ENCODE data around the gene TSHZ3.

The TSHZ3 gene

DNA sequence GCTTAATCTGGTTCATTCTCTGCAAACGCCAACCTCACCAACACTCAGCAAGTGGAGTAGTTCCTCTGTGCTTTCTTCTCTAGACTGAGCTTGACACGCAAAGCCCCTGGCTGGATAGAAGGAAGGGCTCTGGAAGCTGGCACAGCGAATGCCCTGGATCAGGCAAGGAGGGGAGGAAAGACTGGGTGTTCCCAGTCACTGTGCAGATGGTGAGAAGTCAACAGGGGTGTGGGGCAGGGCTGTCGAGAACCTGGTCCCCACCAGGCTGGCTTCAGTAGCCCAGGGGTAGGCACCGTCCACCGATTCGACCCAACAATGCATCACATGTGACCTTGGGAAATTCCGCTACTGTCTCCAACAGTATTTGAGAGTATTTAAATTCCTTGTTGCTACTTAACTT, 65.5 kb downstream of the TSHZ3 start:
- no peaks in the 10 kb centered on the region for H3K36me3 ChIP-seq (replicated peaks; ENCODE audit: low read depth, low read length)
- no peak overlapping the region for H2AFZ ChIP-seq (ENCODE audit: low read depth, low read length)
- H3K4me2 ChIP-seq (ENCODE audit: low read length) = no peak overlapping the region
- H3K9ac ChIP-seq (ENCODE audit: low read length) = no peak overlapping the region
- H3K9me3 ChIP-seq (ENCODE audit: insufficient read depth, low read length) = no peaks in the 10 kb centered on the region
- no peaks in the 10 kb centered on the region for H3K27me3 ChIP-seq (ENCODE audit: low read depth, low read length)
- no peak overlapping the region for H3K4me3 ChIP-seq (ENCODE audit: low read length)
- no peaks in the 10 kb centered on the region for H4K20me1 ChIP-seq (ENCODE audit: insufficient read depth, low read length)
- H3K27ac ChIP-seq (ENCODE audit: low read length) = no peak overlapping the region
- no peaks in the 10 kb centered on the region for H3K79me2 ChIP-seq (ENCODE audit: low read length)
- no peaks in the 10 kb centered on the region for H3K4me1 ChIP-seq (ENCODE audit: low read length)
- TF ChIP-seq, protein P1, sequence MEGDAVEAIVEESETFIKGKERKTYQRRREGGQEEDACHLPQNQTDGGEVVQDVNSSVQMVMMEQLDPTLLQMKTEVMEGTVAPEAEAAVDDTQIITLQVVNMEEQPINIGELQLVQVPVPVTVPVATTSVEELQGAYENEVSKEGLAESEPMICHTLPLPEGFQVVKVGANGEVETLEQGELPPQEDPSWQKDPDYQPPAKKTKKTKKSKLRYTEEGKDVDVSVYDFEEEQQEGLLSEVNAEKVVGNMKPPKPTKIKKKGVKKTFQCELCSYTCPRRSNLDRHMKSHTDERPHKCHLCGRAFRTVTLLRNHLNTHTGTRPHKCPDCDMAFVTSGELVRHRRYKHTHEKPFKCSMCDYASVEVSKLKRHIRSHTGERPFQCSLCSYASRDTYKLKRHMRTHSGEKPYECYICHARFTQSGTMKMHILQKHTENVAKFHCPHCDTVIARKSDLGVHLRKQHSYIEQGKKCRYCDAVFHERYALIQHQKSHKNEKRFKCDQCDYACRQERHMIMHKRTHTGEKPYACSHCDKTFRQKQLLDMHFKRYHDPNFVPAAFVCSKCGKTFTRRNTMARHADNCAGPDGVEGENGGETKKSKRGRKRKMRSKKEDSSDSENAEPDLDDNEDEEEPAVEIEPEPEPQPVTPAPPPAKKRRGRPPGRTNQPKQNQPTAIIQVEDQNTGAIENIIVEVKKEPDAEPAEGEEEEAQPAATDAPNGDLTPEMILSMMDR (IDR thresholded peaks at IDR 0.05; ENCODE audit: low read depth, low read length) = no peak

DNA sequence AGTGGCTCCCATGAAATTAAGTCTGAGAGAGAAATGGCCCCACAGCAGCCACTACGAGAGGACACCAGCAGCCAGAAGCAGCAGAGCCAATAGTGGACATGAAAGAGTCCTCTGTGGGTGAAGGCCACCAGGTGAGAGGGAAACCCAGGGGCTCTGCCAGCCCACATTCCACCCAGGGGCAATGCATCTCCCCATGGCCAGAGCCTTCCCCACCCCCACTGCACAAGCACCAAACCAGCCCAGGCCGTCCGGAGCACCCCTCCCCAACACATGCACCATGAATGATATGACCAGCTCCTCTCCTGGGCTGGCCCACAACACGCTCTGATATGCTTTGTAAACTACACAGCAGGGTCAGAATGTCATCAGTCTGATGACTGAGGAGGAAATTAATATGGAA, 66.9 kb downstream of the TSHZ3 start:
- TF ChIP-seq, protein P1 (IDR thresholded peaks at IDR 0.05; ENCODE audit: low read depth, low read length) = no peak
- no peak for TF ChIP-seq EZH2phosphoT487 (IDR thresholded peaks at IDR 0.05; ENCODE audit: low read depth)
- H3K9me3 ChIP-seq (ENCODE audit: insufficient read depth, low read length) = no peaks in the 10 kb centered on the region
- no peak overlapping the region for H3K9ac ChIP-seq (ENCODE audit: low read length)
- H2AFZ ChIP-seq (ENCODE audit: low read depth, low read length) = no peak overlapping the region
- no peaks in the 10 kb centered on the region for H3K4me1 ChIP-seq (ENCODE audit: low read length)
- H3K79me2 ChIP-seq (ENCODE audit: low read length) = no peaks in the 10 kb centered on the region
- H3K4me2 ChIP-seq (ENCODE audit: low read length) = no peak overlapping the region
- H3K27ac ChIP-seq (ENCODE audit: low read length) = no peak overlapping the region
- no peak overlapping the region for H3K4me3 ChIP-seq (ENCODE audit: low read length)
- H3K27me3 ChIP-seq (ENCODE audit: low read depth, low read length) = no peaks in the 10 kb centered on the region
- no peaks in the 10 kb centered on the region for H3K36me3 ChIP-seq (replicated peaks; ENCODE audit: low read depth, low read length)
- H4K20me1 ChIP-seq (ENCODE audit: insufficient read depth, low read length) = no peaks in the 10 kb centered on the region

DNA sequence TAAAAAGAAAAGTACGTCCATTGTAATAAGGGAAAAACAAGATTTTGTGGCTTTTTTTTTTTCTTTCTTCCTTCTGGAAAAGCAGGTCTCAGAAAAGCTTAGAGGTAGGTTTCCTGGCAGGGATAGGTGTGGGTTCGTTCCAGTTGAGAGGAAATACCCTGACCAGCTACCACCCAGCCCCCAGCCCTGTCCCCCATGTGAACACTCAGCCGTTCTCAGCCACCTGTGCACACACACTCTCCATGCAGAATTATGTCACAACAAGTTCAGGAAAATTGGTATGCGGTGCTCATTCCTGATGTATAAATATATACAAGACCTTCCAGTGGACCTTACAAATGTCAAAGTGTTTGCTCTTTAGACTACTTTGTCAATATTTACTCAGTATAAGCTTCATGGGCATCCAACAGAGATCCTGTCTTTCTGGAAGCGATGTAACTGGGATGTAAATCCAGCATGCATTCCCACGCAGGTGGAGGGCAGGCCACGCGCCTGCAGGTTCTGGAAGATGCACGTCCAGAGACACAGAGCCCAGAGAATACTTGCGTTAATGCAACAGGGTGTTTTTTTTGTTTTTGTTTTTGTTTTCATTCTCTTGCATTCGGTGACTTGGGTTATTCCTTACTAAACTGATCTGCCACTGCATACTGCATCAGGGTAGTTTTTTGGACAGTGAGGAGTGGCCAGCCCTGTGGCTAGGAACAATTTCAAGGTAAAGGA, 68.8 kb downstream of the TSHZ3 start:
- Histone ChIP-seq H3K9ac (ENCODE audit: low read length) (no peak overlapping the region), H3K27me3 (ENCODE audit: low read depth, low read length) (no peaks in the 10 kb centered on the region), H3K79me2 (ENCODE audit: low read length) (no peaks in the 10 kb centered on the region), H3K27ac (ENCODE audit: low read length) (no peak overlapping the region), H2AFZ (ENCODE audit: low read depth, low read length) (no peak overlapping the region), H4K20me1 (ENCODE audit: insufficient read depth, low read length) (no peaks in the 10 kb centered on the region), H3K4me2 (ENCODE audit: low read length) (no peak overlapping the region), H3K9me3 (ENCODE audit: insufficient read depth, low read length) (no peaks in the 10 kb centered on the region), H3K4me3 (ENCODE audit: low read length) (no peak overlapping the region), H3K4me1 (ENCODE audit: low read length) (no peaks in the 10 kb centered on the region), H3K36me3 (replicated peaks; ENCODE audit: low read depth, low read length) (no peaks in the 10 kb centered on the region)
- TF ChIP-seq, protein P1 (IDR thresholded peaks at IDR 0.05; ENCODE audit: low read depth, low read length) = no peak
- no peak for TF ChIP-seq EZH2phosphoT487 (IDR thresholded peaks at IDR 0.05; ENCODE audit: low read depth)

DNA sequence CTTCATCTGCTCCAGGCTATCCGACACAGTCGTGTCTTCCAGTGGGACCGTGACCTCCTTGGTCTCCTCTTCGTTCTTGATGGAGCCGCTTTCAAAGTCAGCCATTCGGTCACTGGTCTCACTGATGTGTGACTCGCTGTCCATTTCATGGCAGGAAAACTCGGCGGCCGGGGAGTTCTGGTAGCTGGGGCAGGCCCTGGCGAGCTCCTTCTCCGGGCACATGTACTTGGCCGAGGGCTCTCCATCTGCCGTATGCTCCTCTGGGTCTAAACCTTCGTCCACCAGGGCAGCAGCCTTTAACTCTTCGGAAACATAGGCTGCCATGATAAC, 69.8 kb downstream of the TSHZ3 start:
- no peaks in the 10 kb centered on the region for H3K9me3 ChIP-seq (ENCODE audit: insufficient read depth, low read length)
- H3K4me1 ChIP-seq (ENCODE audit: low read length) = no peaks in the 10 kb centered on the region
- no peaks in the 10 kb centered on the region for H3K79me2 ChIP-seq (ENCODE audit: low read length)
- H3K36me3 ChIP-seq (replicated peaks; ENCODE audit: low read depth, low read length) = no peaks in the 10 kb centered on the region
- H3K4me3 ChIP-seq (ENCODE audit: low read length) = no peak overlapping the region
- H3K9ac ChIP-seq (ENCODE audit: low read length) = no peak overlapping the region
- no peaks in the 10 kb centered on the region for H3K27me3 ChIP-seq (ENCODE audit: low read depth, low read length)
- no peak overlapping the region for H3K4me2 ChIP-seq (ENCODE audit: low read length)
- no peak overlapping the region for H3K27ac ChIP-seq (ENCODE audit: low read length)
- no peaks in the 10 kb centered on the region for H4K20me1 ChIP-seq (ENCODE audit: insufficient read depth, low read length)
- H2AFZ ChIP-seq (ENCODE audit: low read depth, low read length) = no peak overlapping the region
- TF ChIP-seq, protein P1 (IDR thresholded peaks at IDR 0.05; ENCODE audit: low read depth, low read length) = no peak
- TF ChIP-seq EZH2phosphoT487 (IDR thresholded peaks at IDR 0.05; ENCODE audit: low read depth) = no peak

Measured in OCI-LY3 (cell line).